ENCODE data around the gene COL16A1.

COL16A1 gene

GRCh38 chr1:31663622-31664452, 40.0 kb downstream of the COL16A1 start:
- DNase-seq = peak; percentile 17 to 45 (median 36)

DNA sequence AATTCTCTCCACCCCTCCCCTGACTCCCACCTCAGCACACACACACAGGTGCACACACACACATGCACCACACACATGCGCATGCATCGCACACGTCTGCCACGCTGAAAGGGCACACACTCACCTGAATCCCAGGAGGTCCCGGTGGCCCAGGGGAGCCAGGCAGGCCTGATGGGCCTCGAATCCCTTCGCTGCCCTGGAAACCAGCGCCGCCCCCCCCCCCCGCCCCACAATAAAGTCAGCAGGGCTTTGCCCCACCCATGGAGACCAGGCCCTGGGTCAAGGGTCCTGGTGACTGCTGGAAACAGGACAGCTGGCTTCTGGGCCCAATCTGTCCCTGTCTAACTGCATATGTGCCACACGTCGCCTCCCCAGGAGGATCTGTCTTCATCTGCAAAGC, 41.4 kb downstream of the COL16A1 start:
- DNase-seq = no peak

GRCh38 chr1:31661856-31662255, 42.0 kb downstream of the COL16A1 start:
- no peak for DNase-seq

GRCh38 chr1:31660871-31661455, 42.9 kb downstream of the COL16A1 start:
- no peak for DNase-seq

DNA sequence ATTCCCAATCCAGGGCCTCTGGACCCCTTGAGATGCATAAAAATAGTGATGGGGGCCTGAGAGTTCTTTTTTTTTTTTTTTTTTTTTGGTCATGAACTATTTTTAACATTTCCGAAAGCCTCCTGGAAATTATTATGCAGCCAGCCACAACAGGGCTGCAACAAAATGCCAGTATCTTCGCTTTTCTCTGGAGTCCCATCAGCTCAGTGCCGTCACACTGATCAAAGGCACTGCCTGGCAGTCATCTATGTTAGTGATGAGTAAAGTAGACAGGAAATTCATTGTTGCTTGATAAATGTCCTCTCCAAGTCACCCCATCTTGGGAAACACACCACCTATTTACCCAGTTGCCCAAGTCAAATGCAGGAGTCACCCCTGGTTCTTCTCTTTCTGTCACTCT, 43.9 kb downstream of the COL16A1 start:
- no peak for DNase-seq

DNA sequence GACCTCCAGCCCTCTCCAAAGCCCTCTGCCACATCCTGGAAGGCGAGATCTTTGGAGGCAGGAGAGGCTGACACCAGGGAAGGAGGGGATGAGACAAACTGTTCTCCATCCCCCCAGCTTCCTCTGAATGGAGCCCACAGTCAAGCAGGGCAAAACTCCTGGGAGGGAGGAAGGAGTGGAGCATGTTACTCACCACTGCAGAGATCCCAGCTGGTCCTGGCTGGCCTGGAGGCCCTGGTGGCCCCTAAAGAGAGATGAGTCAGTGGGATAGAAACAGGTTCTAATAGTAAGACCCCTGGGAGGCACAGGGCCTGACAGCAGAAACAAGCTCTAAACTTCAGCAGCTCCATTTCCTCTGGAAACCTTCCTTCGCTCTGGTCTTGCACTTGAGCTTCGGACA, 45.1 kb downstream of the COL16A1 start:
- DNase-seq = no peak

DNA sequence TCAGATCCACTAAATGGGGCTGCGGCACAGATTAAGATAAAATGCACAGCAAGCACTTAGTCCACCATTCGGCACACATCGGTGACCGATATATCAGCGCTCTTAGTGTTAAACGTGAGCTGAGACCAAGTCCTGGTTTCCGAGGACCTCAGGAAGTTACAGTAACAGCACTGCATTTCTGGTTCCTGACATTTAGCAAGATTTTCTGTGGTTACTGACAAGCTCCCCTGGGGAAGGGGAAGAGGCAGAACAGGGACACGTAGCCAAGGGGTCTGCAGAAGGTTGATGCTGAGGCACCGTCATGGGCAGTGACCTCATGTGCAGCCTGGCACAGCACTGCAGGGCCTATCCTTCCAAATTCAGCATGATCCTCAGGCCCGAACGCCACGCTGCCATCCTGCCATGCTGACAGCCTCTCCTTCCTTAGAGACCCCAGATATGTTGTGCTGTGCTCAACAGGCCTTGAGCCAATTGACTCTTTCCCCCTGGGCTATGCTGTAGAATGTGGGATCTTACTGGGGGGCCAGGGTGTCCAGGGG, 45.8 kb downstream of the COL16A1 start:
- DNase-seq = no peak

DNA sequence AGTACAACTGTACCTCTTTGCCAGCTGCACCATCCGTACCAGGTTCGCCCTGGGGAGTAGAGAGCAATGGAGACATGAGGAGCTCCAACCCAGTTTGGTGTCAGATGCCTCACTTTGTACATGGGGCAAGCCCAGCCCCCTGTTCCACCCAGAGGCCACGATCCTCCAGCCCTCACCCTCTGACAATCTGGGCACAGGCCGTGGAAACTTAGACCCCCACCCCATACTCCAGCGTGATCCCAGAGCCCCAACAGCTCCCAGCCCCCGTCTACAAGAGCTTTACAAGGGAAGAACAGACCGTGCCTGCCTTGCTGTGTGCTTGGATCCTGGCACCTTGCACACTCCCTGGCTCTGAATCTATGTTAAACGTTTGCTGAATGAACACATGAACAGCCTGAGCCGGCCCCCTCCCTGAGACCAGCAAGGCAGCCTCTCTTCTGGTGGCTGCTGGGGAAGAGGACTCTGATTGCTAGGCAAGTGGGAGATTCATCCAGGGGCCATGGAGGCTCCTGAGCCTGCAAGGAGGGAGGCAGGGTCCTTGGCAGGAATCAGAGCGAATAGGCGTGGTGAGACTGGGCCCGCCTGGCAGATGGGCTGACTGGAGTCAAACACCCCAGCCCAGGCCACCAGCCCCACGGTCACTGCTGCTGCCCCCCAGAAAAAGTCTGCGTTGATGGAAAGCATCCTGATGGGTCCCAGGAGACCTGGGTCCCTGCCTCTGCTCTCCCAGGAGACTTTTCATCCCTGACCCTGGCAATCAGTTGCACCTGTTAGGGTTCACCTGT, 46.6 kb downstream of the COL16A1 start:
- no peak for DNase-seq

GRCh38 chr1:31655756-31656155, 48.1 kb downstream of the COL16A1 start:
- no peak for DNase-seq

DNA sequence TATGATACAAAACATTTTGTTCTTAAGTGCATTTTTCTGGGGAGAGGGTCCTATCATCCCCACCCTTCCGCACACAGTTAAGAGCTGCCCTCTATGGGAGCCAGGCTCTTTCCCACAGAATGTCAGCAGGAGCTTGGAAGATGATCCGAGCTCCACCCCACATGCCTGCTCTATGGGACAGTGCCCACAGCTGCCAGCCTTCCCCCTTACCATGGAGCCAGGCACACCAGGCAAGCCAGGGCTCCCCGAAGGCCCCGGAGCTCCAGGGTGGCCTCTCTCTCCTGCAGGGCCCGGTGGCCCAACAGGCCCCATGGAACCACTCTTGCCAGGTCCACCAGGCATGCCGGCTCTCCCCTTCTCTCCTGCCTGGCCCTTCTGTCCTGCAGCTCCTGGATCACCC, 48.7 kb downstream of the COL16A1 start:
- no peak for DNase-seq

DNA sequence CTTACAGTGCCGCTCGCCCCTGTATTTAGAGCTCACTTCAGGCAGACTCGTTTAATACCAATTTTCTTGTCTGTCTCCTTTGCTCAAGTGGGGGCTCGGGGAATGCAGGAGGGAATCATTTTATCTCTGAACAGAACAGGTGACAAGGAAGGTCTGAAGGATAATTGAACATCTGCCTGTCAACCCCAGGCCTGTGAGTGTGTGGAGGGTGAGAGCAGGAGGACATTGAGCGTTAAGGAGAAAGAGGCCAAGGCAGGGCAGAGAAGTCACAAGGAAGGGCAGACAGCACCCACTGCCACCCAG, 49.4 kb downstream of the COL16A1 start:
- no peak for DNase-seq

GRCh38 chr1:31653717-31654473, 49.9 kb downstream of the COL16A1 start:
- no peak for DNase-seq

- no peak for DNase-seq
These were observed 50.8 kb downstream of the COL16A1 start for GRCh38 chr1:31652891-31653499.

GRCh38 chr1:31651766-31652165, 52.1 kb downstream of the COL16A1 start:
- no peak for DNase-seq

GRCh38 chr1:31651089-31651420, 52.8 kb downstream of the COL16A1 start:
- DNase-seq = no peak

- no peak for DNase-seq
These were observed 53.4 kb downstream of the COL16A1 start for GRCh38 chr1:31650161-31651088.

- DNase-seq = no peak
These were observed 55.0 kb downstream of the COL16A1 start for GRCh38 chr1:31648641-31649357.

DNA sequence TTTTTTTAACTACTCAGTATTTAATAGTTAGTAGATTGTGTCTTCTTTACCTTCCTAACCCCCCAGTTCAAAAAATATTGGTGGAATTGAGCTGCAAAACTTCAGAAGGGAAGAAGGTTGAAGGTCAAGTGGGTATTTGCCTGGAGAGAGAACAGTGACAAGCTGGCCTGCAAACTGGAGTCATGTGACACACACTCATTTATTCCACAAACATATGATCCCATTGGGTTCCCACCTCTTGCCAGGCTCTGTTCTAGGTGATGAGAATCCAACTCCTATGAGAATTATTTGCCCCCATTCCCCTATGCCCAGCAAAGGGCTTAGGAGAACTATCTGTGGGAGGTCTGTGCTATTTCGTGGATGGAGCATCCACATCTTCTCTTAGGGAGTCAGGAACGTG, 55.6 kb downstream of the COL16A1 start:
- DNase-seq = no peak

GRCh38 chr1:31647106-31647505, 56.7 kb downstream of the COL16A1 start:
- DNase-seq = no peak

GRCh38 chr1:31646259-31646960, 57.4 kb downstream of the COL16A1 start:
- DNase-seq = no peak

Measured in T-helper 2 cell (primary cell).